HG03354 (cell line): ENCODE measurements around the gene SMIM8.

Source experiments
- ATAC-seq: cut with Tn5 transposase; IDR thresholded peaks from one replicate; pipeline ENCODE4 v1.9.1; 2021; ENCODE audit warnings: mild to moderate bottlenecking; ENCODE audit not compliant: unreplicated experiment, poor library complexity, severe bottlenecking

Gene SMIM8

GRCh38 chr6:87333591-87334181, 11.3 kb downstream of the SMIM8 start:
- ATAC-seq, result no peak

GRCh38 chr6:87334683-87335082, 12.3 kb downstream of the SMIM8 start:
- no peak for ATAC-seq

DNA sequence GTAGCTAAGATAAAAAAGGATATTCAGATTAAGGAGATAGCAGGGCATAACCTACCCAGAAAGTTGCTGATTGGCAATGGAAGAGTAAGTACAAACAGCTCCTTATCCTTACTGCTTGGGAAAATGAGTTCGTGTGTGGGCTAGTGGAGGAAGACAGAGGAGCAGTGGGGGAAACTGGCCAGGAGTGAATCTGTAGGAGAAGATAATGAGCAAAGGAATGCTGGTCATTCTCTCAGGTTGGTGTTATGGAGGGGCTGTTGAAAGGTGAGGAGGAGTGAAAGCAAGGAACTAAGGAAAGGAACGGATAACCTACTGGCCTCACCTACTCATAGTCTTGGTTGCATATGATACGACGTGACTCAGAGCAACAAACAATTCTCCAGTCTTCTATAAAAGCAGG, 14.0 kb downstream of the SMIM8 start:
- ATAC-seq, result no peak

- no peak for ATAC-seq
These were observed 17.8 kb downstream of the SMIM8 start for GRCh38 chr6:87340230-87340629.

GRCh38 chr6:87341158-87341557, 18.8 kb downstream of the SMIM8 start:
- ATAC-seq, result no peak

DNA sequence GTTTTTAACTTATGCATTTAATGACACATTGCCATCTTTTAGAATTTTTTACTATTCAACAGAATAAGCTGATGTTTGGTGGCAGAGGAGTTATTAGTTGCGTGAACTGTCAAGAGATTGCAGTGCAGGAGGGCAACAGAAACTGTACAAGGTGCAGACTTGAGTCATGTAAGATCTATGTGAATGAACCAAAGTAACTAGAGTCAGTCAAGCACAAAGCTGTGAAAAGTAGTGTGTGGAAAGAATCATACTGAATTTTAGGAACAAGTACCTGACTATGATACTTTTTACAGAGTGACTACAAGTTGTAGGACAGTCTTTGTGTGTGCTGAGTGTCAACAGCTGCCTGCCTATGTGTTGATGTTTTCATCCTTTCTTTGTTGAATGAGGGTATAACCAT, 19.5 kb downstream of the SMIM8 start:
- ATAC-seq, result no peak

GRCh38 chr6:87342829-87343228, 20.4 kb downstream of the SMIM8 start:
- no peak for ATAC-seq

DNA sequence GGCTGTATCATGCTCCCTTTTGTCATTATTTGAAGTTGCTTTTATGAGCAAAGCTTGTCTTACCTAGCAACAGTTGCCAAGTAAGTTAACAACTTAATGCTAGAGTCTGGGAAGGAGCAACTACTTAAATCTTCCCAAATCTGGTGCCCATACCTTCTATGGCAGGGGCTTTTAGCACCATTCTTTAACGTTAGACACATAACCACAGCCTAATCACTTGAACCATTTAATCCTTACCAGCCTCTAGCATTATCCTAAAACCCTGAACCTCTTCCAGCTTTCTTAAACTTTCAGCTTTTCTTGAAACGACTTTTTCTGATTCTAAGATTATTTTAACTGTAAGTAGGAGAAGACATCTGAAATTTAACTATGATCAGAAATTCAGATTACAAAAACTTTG, 22.3 kb downstream of the SMIM8 start, which contains the start of gene C6orf163:
Gene C6orf163 (plus strand): TSS at position 83 of the 400 bp plus-strand sequence. CDS start 287 bp downstream, at position 370.
- no peak for ATAC-seq

DNA sequence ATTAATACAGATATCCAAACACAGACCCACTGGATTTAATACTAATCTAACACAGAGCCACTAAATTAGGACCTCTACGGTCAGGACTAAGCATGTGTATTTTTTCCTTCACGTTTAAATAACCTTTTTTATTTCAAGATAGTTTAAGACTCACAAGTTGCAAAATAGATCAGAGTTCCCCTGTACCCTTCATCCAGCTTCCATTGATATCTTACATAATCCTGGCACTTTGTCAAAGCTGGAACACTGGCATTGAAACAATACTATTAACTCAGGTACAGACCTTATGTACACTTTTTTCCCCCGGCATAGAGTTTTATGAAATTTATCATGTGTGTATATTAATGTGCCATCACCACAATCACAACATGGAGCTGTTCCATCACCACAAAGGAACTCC, 24.3 kb downstream of the SMIM8 start:
- no peak for ATAC-seq

DNA sequence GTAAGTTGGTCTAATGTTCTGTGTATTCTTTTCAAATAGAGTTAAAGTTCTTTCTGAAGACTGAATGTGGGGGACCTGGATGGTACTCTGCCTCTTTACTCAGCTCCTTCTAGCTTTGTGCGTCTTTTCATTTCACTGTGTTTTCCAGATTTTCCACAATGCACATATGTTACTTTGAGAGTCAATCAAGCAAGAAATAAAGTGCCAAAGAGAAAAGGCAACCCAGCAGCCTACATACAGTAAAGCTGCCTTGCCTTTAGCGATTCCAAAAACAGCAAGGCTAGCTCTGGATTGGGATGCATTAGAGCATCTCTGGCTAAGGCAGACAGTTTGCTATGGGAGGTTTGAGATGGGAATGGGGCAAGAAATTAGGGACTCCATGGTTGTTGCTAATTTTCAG, 27.5 kb downstream of the SMIM8 start:
- no peak for ATAC-seq

GRCh38 chr6:87350516-87350915, 28.1 kb downstream of the SMIM8 start:
- ATAC-seq, result no peak

DNA sequence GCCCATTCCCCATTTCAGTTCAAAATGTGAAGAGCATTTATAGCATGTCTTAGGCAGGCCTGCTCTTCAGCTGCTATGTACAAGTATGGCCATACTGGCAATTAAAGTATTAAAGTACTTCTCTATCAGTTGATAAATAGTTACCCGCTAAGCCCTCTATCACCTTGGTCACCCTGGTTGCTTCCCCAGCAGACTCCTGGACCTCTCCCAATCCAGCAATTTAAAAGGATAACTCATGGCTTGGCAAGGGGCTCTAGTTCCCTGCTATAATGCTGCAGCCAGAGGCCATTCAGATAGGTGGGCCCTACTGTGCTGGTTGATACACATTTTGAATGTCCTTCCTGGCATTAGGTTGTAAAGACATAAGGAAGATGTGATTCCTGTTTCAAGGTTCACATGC, 29.2 kb downstream of the SMIM8 start:
- ATAC-seq, result no peak

DNA sequence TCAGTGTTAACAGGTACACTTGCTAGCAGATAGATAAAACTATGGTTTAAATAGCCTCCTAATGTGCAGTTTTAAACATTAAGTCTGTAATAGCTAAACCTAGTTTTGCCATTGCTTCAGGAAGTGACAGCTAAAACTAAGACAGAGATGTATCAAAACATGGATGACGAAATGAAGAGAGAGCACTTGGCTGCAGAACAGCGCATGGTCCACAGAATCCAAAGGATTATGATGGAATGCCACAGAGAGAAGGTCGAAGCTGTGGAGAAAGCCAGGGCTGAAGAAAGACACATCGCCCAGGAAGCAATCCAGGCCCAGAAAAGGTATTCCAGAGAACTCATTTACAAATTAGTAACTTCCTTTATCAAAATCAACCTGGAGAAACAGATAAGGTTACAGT, 33.8 kb downstream of the SMIM8 start:
- ATAC-seq, result no peak

GRCh38 chr6:87357479-87358196, 35.2 kb downstream of the SMIM8 start:
- ATAC-seq, result no peak

- ATAC-seq, result no peak
These were observed 42.3 kb downstream of the SMIM8 start for GRCh38 chr6:87364602-87365252.

DNA sequence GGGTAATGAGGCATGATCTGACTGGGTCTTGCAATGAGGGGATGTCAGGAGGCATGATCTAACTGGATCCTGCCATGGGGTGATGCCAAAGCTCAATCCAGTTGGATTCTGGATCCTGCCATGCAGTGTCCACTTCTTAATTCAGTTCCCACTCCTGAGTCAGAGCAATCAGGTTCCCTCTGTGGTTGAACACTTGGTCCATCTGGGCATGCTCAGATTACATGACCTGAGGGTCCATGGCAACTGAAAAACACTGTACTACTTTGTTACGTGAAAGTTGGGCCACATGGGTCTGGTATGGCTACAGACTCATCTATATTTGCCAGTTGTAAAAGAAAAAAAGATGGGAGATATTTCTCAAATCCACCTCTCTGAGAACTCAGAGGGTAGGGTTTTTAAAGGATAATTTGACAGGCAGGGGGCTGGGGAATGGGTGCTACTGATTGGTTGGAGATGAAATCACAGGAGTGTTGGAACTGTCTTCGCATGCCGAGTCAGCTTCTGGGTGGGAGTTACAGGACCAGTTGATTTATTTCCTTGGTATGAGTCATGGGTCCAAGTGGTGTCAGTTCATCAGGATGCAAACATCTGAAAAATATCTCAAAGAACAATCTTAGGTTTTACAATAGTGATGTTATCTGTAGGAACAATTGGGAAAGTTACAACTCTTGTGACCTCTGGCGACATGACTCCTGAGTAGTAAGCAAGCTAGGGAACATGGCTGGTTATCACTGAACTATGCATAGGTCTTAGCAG, 43.9 kb downstream of the SMIM8 start:
- no peak for ATAC-seq

DNA sequence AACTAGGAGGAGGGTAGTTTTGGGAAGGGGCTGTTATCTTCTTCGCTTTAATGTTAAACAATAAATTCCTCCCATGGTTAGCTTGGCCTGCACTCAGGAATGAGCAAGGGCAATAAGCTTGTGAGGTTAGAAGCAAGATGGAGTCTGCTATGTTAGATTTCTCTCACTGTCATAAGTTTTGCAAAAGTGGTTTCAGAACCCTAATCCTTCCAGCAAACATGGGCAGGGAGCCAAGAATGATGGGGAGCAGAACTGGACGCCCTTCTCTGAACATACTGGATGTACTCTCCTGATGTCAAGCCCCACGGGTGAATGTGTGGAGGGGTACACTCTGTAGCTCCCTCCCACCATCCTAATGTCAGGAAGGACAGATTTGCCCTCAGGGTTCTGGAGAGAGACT, 44.5 kb downstream of the SMIM8 start:
- ATAC-seq, result no peak

- no peak for ATAC-seq
These were observed 51.0 kb downstream of the SMIM8 start for GRCh38 chr6:87373377-87373776.

DNA sequence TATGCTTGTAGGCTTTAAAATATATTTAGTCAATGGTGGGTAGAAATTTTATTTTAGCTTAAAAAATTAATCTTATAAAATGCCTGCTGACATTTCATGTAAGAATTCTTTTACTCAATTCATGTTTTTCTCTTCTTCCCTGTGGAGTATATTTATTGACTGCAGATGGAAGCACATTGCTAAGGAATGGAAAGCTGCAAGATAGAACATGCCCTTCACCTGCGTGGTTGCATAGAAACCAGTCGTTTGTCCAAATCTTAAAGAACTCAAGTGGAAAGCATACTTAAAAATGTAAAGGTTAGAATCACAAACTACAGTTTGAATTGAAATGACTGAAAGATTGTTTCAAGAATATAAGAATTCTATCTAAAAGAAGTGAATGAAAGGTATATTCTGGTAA, 52.9 kb downstream of the SMIM8 start:
- no peak for ATAC-seq

DNA sequence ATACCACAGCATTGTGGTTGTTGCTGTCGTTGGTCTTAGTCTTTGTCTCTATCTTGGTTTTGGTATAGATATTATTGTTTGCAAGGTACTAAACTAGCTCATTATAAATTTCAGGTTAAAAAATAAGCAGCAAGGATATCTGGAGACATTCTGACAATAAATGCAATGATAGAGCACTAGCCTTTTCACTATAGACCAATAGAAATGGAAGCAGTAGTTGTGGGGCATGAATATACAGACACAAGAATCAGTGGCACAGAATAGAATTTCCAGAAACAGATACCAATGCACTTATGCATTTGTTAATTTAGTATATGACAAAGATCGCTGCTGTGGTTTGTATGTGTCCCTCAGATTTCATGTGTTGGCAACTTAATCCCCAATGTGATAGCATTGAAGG, 54.3 kb downstream of the SMIM8 start:
- ATAC-seq, result no peak
